ENCODE results near the gene PARD3B. TPM values are rescaled to one million over a fixed set of nuclear protein-coding genes. Genes with fewer than 3 reads are reported as not detected.

PARD3B gene
- total RNA-seq, 1 experiment from 2014 or later: 7.6 TPM

GRCh38 chr2:204571041-204571440 is 25.8 kb downstream of the PARD3B start:
- Histone ChIP-seq H3K4me3 (no peak overlapping the region), H3K9me3 (ENCODE audit: insufficient read depth, low read depth) (no peaks in the 10 kb centered on the region), H3F3A (ENCODE audit: insufficient read depth, low read depth) (no peaks in the 10 kb centered on the region), H3K4me2 (no peak overlapping the region), H2AFZ (no peak overlapping the region), H4K20me1 (ENCODE audit: insufficient read depth) (no peaks in the 10 kb centered on the region), H3K4me1 (replicated peaks; ENCODE audit: insufficient read depth) (no peaks in the 10 kb centered on the region), H3K27me3 (ENCODE audit: insufficient read depth, low read depth) (no peaks in the 10 kb centered on the region), H3K79me2 (ENCODE audit: low read depth) (no peaks in the 10 kb centered on the region), H3K27ac (no peak overlapping the region), H3K9me2 (ENCODE audit: insufficient read depth) (no peaks in the 10 kb centered on the region), H3K36me3 (ENCODE audit: low read depth) (no peaks in the 10 kb centered on the region)
- TF ChIP-seq, protein P1, sequence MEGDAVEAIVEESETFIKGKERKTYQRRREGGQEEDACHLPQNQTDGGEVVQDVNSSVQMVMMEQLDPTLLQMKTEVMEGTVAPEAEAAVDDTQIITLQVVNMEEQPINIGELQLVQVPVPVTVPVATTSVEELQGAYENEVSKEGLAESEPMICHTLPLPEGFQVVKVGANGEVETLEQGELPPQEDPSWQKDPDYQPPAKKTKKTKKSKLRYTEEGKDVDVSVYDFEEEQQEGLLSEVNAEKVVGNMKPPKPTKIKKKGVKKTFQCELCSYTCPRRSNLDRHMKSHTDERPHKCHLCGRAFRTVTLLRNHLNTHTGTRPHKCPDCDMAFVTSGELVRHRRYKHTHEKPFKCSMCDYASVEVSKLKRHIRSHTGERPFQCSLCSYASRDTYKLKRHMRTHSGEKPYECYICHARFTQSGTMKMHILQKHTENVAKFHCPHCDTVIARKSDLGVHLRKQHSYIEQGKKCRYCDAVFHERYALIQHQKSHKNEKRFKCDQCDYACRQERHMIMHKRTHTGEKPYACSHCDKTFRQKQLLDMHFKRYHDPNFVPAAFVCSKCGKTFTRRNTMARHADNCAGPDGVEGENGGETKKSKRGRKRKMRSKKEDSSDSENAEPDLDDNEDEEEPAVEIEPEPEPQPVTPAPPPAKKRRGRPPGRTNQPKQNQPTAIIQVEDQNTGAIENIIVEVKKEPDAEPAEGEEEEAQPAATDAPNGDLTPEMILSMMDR (conservative IDR thresholded peaks at IDR 0.05): no peak
- TF ChIP-seq EZH2 (IDR thresholded peaks at IDR 0.05; ENCODE audit: low read depth): no peak
- POLR2A ChIA-PET (ENCODE audit: unreplicated experiment): no interaction called here
- DNase-seq: no peak
- intact Hi-C loops (cut with micrococcal nuclease; ENCODE audit: unreplicated experiment): no loop called here
- CTCF ChIA-PET: no interaction called here
- no TSS peak for BruUV-seq (replicated peaks)

GRCh38 chr2:204571911-204572310 is 26.6 kb downstream of the PARD3B start:
- BruUV-seq (replicated peaks): no TSS peak
- Histone ChIP-seq H3K27ac (no peak overlapping the region), H3K4me1 (replicated peaks; ENCODE audit: insufficient read depth) (no peaks in the 10 kb centered on the region), H3K36me3 (ENCODE audit: low read depth) (no peaks in the 10 kb centered on the region), H3K79me2 (ENCODE audit: low read depth) (no peaks in the 10 kb centered on the region), H4K20me1 (ENCODE audit: insufficient read depth) (no peaks in the 10 kb centered on the region), H3F3A (ENCODE audit: insufficient read depth, low read depth) (no peaks in the 10 kb centered on the region), H3K9me3 (ENCODE audit: insufficient read depth, low read depth) (no peaks in the 10 kb centered on the region), H3K9me2 (ENCODE audit: insufficient read depth) (no peaks in the 10 kb centered on the region), H3K27me3 (ENCODE audit: insufficient read depth, low read depth) (no peaks in the 10 kb centered on the region), H2AFZ (no peak overlapping the region), H3K4me2 (no peak overlapping the region), H3K4me3 (no peak overlapping the region)
- intact Hi-C loops (cut with micrococcal nuclease; ENCODE audit: unreplicated experiment): no loop called here
- no peak for TF ChIP-seq EZH2 (IDR thresholded peaks at IDR 0.05; ENCODE audit: low read depth)
- TF ChIP-seq, protein P1 (conservative IDR thresholded peaks at IDR 0.05): no peak
- DNase-seq: no peak
- POLR2A ChIA-PET (ENCODE audit: unreplicated experiment): no interaction called here
- CTCF ChIA-PET: no interaction called here

GRCh38 chr2:204573221-204573620 is 27.9 kb downstream of the PARD3B start:
- no TSS peak for BruUV-seq (replicated peaks)
- Histone ChIP-seq H3K9me2 (ENCODE audit: insufficient read depth) (no peaks in the 10 kb centered on the region), H3K4me2 (no peak overlapping the region), H2AFZ (no peak overlapping the region), H3K79me2 (ENCODE audit: low read depth) (no peaks in the 10 kb centered on the region), H3K4me1 (replicated peaks; ENCODE audit: insufficient read depth) (no peaks in the 10 kb centered on the region), H3K27ac (no peak overlapping the region), H3K27me3 (ENCODE audit: insufficient read depth, low read depth) (no peaks in the 10 kb centered on the region), H3K9me3 (ENCODE audit: insufficient read depth, low read depth) (no peaks in the 10 kb centered on the region), H3K4me3 (no peak overlapping the region), H4K20me1 (ENCODE audit: insufficient read depth) (no peaks in the 10 kb centered on the region), H3F3A (ENCODE audit: insufficient read depth, low read depth) (no peaks in the 10 kb centered on the region), H3K36me3 (ENCODE audit: low read depth) (no peaks in the 10 kb centered on the region)
- DNase-seq: no peak
- intact Hi-C loops (cut with micrococcal nuclease; ENCODE audit: unreplicated experiment): no loop called here
- ChIA-PET POLR2A (ENCODE audit: unreplicated experiment) (interaction anchor here (0.6 kb wide), 1 partner anchor 1346 kb away, joined by 7 read pairs; no protein-coding TSS in a partner anchor), CTCF (no interaction called here)
- TF ChIP-seq EZH2 (IDR thresholded peaks at IDR 0.05; ENCODE audit: low read depth): no peak
- TF ChIP-seq, protein P1 (conservative IDR thresholded peaks at IDR 0.05): no peak

Measured in PC-9 (cell line).